Measurements from ENCODE around the gene FRMPD2.
"Not testable (repeated sequence)": the region's sequence is repeated elsewhere in the genome, so short reads cannot be mapped to it uniquely, and the experiment has no call there.

The FRMPD2 gene

GRCh38 chr10:48287417-48288391 lies 13.2 kb upstream of the FRMPD2 start:
- peak; percentile 25 for DNase-seq

GRCh38 chr10:48286356-48286755 lies 11.9 kb upstream of the FRMPD2 start:
- no peak for DNase-seq

- DNase-seq = no peak
Measured at GRCh38 chr10:48285710-48286109, 11.2 kb upstream of the FRMPD2 start.

- no peak for DNase-seq
Measured at GRCh38 chr10:48284811-48285210, 10.3 kb upstream of the FRMPD2 start.

GRCh38 chr10:48284002-48284546 lies 9.6 kb upstream of the FRMPD2 start:
- DNase-seq = no peak

- DNase-seq = no peak
Measured at GRCh38 chr10:48282829-48283228, 8.3 kb upstream of the FRMPD2 start.

GRCh38 chr10:48281697-48282096 lies 7.2 kb upstream of the FRMPD2 start:
- DNase-seq = not testable (repeated sequence)

- DNase-seq = no peak
Measured at GRCh38 chr10:48279081-48279751, 4.7 kb upstream of the FRMPD2 start.

GRCh38 chr10:48277093-48277492 lies 2.6 kb upstream of the FRMPD2 start:
- DNase-seq = no peak

- DNase-seq = no peak
Measured at GRCh38 chr10:48273741-48274140, 755 bp downstream of the FRMPD2 start.

GRCh38 chr10:48272682-48273081 lies 1.8 kb downstream of the FRMPD2 start:
- DNase-seq = no peak

- DNase-seq = no peak
Measured at GRCh38 chr10:48271047-48271730, 3.3 kb downstream of the FRMPD2 start.

- DNase-seq = no peak
Measured at GRCh38 chr10:48266528-48266927, 8.0 kb downstream of the FRMPD2 start.

GRCh38 chr10:48258105-48258504 lies 16.4 kb downstream of the FRMPD2 start:
- DNase-seq = no peak

GRCh38 chr10:48257407-48257961 lies 17.0 kb downstream of the FRMPD2 start:
- no peak for DNase-seq

- peak; percentile 7 for DNase-seq
Measured at GRCh38 chr10:48255722-48256121, 18.8 kb downstream of the FRMPD2 start.

GRCh38 chr10:48254750-48255512 lies 19.6 kb downstream of the FRMPD2 start:
- DNase-seq = peak; percentile 67

GRCh38 chr10:48253970-48254657 lies 20.4 kb downstream of the FRMPD2 start:
- DNase-seq = no peak

GRCh38 chr10:48252354-48252650 lies 22.2 kb downstream of the FRMPD2 start:
- no peak for DNase-seq

GRCh38 chr10:48251525-48252353 lies 22.8 kb downstream of the FRMPD2 start:
- DNase-seq = peak; percentile 70

- peak; percentile 54 for DNase-seq
Measured at GRCh38 chr10:48251152-48251524, 23.4 kb downstream of the FRMPD2 start.
